HepG2 (cell line): ENCODE data around the gene CRYZL1. TPM values are rescaled to one million over a fixed set of nuclear protein-coding genes. Genes with fewer than 3 reads are reported as not detected.
A peak's percentile ranks its signal among the peaks of the same experiment; 100 is the strongest.

Experiments used
- ISL2 ChIP-seq: sonication (generic); formaldehyde crosslinking; IDR thresholded peaks from 2 replicates; pipeline ENCODE4 v1.5.0; 2020; ENCODE audit warnings: missing genetic modification reagents
- KDM1A ChIP-seq: IDR thresholded peaks from 2 replicates; pipeline ENCODE4 v1.6.1; 2016; ENCODE audit warnings: missing compliant biosample characterization
- KDM2A ChIP-seq: sonication (generic); formaldehyde crosslinking; IDR thresholded peaks from 2 replicates; pipeline ENCODE4 v1.4.0; 2020; ENCODE audit warnings: low read depth, missing genetic modification reagents, borderline replicate concordance
- KDM5B ChIP-seq: sonication (generic); formaldehyde crosslinking; IDR thresholded peaks from 2 replicates; pipeline ENCODE4 v1.4.0; 2020; ENCODE audit warnings: missing genetic modification reagents, mild to moderate bottlenecking, borderline replicate concordance
- KMT2A ChIP-seq: sonication (generic); formaldehyde crosslinking; IDR thresholded peaks from 2 replicates; pipeline ENCODE4 v1.4.0; 2020; ENCODE audit warnings: missing genetic modification reagents
- MEIS1 ChIP-seq: sonication (generic); formaldehyde crosslinking; IDR thresholded peaks from 2 replicates; pipeline ENCODE4 v1.9.0; 2021; ENCODE audit warnings: mild to moderate bottlenecking, missing genetic modification reagents, moderate library complexity, borderline replicate concordance
- NAIF1 ChIP-seq: sonication (generic); formaldehyde crosslinking; IDR thresholded peaks from 2 replicates; pipeline ENCODE4 v1.5.0; 2020; ENCODE audit warnings: mild to moderate bottlenecking, missing genetic modification reagents, borderline replicate concordance
- RXRA ChIP-seq: sonication (generic); formaldehyde crosslinking; IDR thresholded peaks from 2 replicates; pipeline ENCODE4 v1.5.1; 2020; ENCODE audit warnings: missing genetic modification reagents
- SAFB2 ChIP-seq: sonication (generic); formaldehyde crosslinking; IDR thresholded peaks from 2 replicates; pipeline ENCODE4 v1.5.1; 2020; ENCODE audit warnings: missing genetic modification reagents, low read depth, mild to moderate bottlenecking, borderline replicate concordance
- SIN3B ChIP-seq: fragments of 150-350 bp; IDR thresholded peaks from 2 replicates; pipeline ENCODE4 v1.6.1; 2014; ENCODE audit warnings: low read length
- SNRNP70 ChIP-seq: fragments of 200-400 bp; formaldehyde crosslinking; IDR thresholded peaks from 2 replicates; pipeline ENCODE4 v1.6.1; 2017; ENCODE audit warnings: mild to moderate bottlenecking, low read depth, low read length, moderate library complexity
- ZFX ChIP-seq: sonication (generic); formaldehyde crosslinking; IDR thresholded peaks from 2 replicates; pipeline ENCODE4 v1.4.0; 2020; ENCODE audit warnings: mild to moderate bottlenecking, low read depth, missing genetic modification reagents, moderate library complexity
- ZNF331 ChIP-seq: sonication (generic); formaldehyde crosslinking; IDR thresholded peaks from 2 replicates; pipeline ENCODE4 v1.4.0; 2020; ENCODE audit warnings: missing genetic modification reagents
- ZNF343 ChIP-seq: sonication (generic); formaldehyde crosslinking; IDR thresholded peaks from 2 replicates; pipeline ENCODE4 v1.4.0; 2020; ENCODE audit warnings: mild to moderate bottlenecking, missing genetic modification reagents
- ZNF605 ChIP-seq: sonication (generic); formaldehyde crosslinking; IDR thresholded peaks from 2 replicates; pipeline ENCODE4 v1.8.0; 2022; ENCODE audit warnings: mild to moderate bottlenecking, missing genetic modification reagents
- ZNF619 ChIP-seq: sonication (generic); formaldehyde crosslinking; IDR thresholded peaks from 2 replicates; pipeline ENCODE4 v1.4.0; 2020; ENCODE audit warnings: mild to moderate bottlenecking, missing genetic modification reagents
- ZSCAN22 ChIP-seq: sonication (generic); formaldehyde crosslinking; IDR thresholded peaks from 2 replicates; pipeline ENCODE4 v1.4.0; 2020; ENCODE audit warnings: mild to moderate bottlenecking, missing genetic modification reagents
- ZSCAN29 ChIP-seq: sonication (generic); formaldehyde crosslinking; conservative IDR thresholded peaks from 2 replicates; pipeline ENCODE4 v1.4.0; 2020; ENCODE audit warnings: mild to moderate bottlenecking, missing genetic modification reagents
- polyA plus RNA-seq, 8 experiments: library from polyadenylated mRNA; depleted of rRNA in 3 of 8; stranded (reverse) in 7 of 8; unstranded in 1 of 8; fragments of >200 nt; fragmentation: Illumina TruSeq in 4 of 8; extraction: Trizol in 4 of 8; gene quantifications; 2 replicates each; pipeline versions ENCODE4 v1.2.1 to v1.2.3, GENCODE V29; 2011 to 2016; ENCODE audit warnings: low read depth in 4 of 8, missing spikeins in 1 of 8, mixed read lengths in 1 of 8; ENCODE audit not compliant: insufficient read depth in 1 of 8
- total RNA-seq, 5 experiments: library from RNA; depleted of rRNA; stranded (reverse); fragments of >200 nt; fragmentation: Illumina TruSeq; extraction: Trizol; gene quantifications; 2 replicates each; pipeline ENCODE4 v1.2.3, GENCODE V29; 2016; ENCODE audit warnings: low read depth in 1 of 5
- TF ChIP-seq, protein P1 (sequence below): IDR thresholded peaks from 2 replicates; pipeline ENCODE4 v1.6.1; 2016; ENCODE audit warnings: low read depth, borderline replicate concordance
- TF ChIP-seq, protein P2 (sequence below): IDR thresholded peaks from 2 replicates; pipeline ENCODE4 v1.6.1; 2018; ENCODE audit warnings: missing genetic modification reagents
- TF ChIP-seq, protein P3 (sequence below), 2 experiments: sonication (generic) in 1 of 2; formaldehyde crosslinking in 1 of 2; IDR thresholded peaks; 2 replicates each; pipeline versions ENCODE4 v1.4.0 to v1.6.1; 2018 to 2020; ENCODE audit warnings: missing genetic modification reagents in 2 of 2, borderline replicate concordance in 1 of 2, low read depth in 1 of 2, mild to moderate bottlenecking in 1 of 2, missing biosample characterization in 1 of 2
- TF ChIP-seq, protein P4 (sequence below): sonication (generic); formaldehyde crosslinking; IDR thresholded peaks from 2 replicates; pipeline ENCODE4 v1.5.1; 2020; ENCODE audit warnings: missing genetic modification reagents, mild to moderate bottlenecking, borderline replicate concordance
- TF ChIP-seq, protein P5 (sequence below): sonication (generic); formaldehyde crosslinking; IDR thresholded peaks from 2 replicates; pipeline ENCODE4 v1.8.1; 2022; ENCODE audit warnings: low read depth, mild to moderate bottlenecking, missing genetic modification reagents

Gene CRYZL1
- total and polyA plus RNA-seq, 2 of the 13 experiments (the other 11 are each of a cell fraction or from before 2014, with no cell fraction given), result 20.3 to 27.7 TPM

DNA sequence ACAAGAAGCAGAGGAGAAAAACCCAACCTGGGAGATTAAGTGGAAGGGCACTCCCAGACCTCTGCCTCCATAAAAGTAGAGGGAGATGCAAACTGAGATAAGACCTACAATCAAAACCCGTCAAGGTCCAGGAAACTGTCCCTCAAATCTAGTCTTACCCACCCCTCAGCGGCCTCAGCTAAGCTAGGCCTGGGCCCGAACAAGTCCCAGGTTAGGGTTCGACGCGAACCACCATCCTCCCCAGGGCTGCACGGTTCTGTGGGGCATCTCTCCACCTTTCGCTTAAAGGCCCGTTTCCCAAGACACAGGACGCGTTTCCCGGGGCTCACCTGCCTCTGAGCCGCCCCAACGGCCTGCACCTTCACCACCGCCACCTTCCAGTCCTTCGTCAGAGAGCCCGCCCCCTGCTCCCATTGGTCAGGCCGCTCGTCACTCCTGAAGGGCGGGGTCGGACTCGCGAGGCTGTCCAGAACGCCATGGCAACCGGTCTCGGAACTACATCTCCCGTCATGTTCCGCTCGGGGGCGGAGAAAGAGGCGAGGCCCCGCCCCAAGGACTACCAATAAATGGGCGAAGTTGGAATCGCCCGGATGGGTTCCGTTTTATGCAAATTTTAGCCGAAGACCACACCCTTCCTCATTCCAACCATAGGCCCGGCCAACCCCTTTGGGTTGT is at the start of gene CRYZL1 (continued):
- TF ChIP-seq ZSCAN22 (CRISPR knock-in tag), result no peak
- TF ChIP-seq NAIF1 (CRISPR knock-in tag), result no peak
- TF ChIP-seq ISL2 (CRISPR knock-in tag), result 0 out of 2 replicates have a peak, but pooled peaks have one; percentile 10
- peak; percentile 27; the same call in 1 of the 2 replicates for TF ChIP-seq RXRA
- TF ChIP-seq ZNF619 (CRISPR knock-in tag), result no peak
- TF ChIP-seq KMT2A, result peak; percentile 87; the same call in 1 of the 2 replicates
- TF ChIP-seq KDM1A (CRISPR knock-in tag), result no peak
- TF ChIP-seq, protein P1, sequence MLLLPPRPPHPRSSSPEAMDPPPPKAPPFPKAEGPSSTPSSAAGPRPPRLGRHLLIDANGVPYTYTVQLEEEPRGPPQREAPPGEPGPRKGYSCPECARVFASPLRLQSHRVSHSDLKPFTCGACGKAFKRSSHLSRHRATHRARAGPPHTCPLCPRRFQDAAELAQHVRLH (CRISPR knock-in tag), result 0 out of 2 replicates have a peak, but pooled peaks have one; percentile 30
- TF ChIP-seq, protein P2, sequence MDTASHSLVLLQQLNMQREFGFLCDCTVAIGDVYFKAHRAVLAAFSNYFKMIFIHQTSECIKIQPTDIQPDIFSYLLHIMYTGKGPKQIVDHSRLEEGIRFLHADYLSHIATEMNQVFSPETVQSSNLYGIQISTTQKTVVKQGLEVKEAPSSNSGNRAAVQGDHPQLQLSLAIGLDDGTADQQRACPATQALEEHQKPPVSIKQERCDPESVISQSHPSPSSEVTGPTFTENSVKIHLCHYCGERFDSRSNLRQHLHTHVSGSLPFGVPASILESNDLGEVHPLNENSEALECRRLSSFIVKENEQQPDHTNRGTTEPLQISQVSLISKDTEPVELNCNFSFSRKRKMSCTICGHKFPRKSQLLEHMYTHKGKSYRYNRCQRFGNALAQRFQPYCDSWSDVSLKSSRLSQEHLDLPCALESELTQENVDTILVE, result peak; percentile 21; the same call in 1 of the 2 replicates
- TF ChIP-seq ZNF605, result peak; percentile 76
- TF ChIP-seq SIN3B, result no peak; the same call in 1 of the 2 replicates
- peak; percentile 99 for TF ChIP-seq ZFX (CRISPR knock-in tag)
- peak; percentile 82 for TF ChIP-seq KDM5B
- TF ChIP-seq MEIS1 (CRISPR knock-in tag), result 0 out of 2 replicates have a peak, but pooled peaks have one; percentile 59
- TF ChIP-seq SNRNP70, result no peak
- TF ChIP-seq, protein P3, sequence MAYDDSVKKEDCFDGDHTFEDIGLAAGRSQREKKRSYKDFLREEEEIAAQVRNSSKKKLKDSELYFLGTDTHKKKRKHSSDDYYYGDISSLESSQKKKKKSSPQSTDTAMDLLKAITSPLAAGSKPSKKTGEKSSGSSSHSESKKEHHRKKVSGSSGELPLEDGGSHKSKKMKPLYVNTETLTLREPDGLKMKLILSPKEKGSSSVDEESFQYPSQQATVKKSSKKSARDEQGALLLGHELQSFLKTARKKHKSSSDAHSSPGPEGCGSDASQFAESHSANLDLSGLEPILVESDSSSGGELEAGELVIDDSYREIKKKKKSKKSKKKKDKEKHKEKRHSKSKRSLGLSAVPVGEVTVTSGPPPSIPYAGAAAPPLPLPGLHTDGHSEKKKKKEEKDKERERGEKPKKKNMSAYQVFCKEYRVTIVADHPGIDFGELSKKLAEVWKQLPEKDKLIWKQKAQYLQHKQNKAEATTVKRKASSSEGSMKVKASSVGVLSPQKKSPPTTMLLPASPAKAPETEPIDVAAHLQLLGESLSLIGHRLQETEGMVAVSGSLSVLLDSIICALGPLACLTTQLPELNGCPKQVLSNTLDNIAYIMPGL (CRISPR knock-in tag; IDR thresholded peaks at IDR 0.05; ENCODE audit: borderline replicate concordance in 1 of 2, low read depth in 1 of 2), result peak; percentile 3 to 51; a peak in 1 of 4 replicates
- peak; percentile 63 for TF ChIP-seq ZNF331 (CRISPR knock-in tag)
- no peak for TF ChIP-seq ZNF343 (CRISPR knock-in tag)
- TF ChIP-seq KDM2A (CRISPR knock-in tag), result peak; percentile 37; the same call in 1 of the 2 replicates
- TF ChIP-seq, protein P4, sequence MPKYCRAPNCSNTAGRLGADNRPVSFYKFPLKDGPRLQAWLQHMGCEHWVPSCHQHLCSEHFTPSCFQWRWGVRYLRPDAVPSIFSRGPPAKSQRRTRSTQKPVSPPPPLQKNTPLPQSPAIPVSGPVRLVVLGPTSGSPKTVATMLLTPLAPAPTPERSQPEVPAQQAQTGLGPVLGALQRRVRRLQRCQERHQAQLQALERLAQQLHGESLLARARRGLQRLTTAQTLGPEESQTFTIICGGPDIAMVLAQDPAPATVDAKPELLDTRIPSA, result no peak
- TF ChIP-seq, protein P5, sequence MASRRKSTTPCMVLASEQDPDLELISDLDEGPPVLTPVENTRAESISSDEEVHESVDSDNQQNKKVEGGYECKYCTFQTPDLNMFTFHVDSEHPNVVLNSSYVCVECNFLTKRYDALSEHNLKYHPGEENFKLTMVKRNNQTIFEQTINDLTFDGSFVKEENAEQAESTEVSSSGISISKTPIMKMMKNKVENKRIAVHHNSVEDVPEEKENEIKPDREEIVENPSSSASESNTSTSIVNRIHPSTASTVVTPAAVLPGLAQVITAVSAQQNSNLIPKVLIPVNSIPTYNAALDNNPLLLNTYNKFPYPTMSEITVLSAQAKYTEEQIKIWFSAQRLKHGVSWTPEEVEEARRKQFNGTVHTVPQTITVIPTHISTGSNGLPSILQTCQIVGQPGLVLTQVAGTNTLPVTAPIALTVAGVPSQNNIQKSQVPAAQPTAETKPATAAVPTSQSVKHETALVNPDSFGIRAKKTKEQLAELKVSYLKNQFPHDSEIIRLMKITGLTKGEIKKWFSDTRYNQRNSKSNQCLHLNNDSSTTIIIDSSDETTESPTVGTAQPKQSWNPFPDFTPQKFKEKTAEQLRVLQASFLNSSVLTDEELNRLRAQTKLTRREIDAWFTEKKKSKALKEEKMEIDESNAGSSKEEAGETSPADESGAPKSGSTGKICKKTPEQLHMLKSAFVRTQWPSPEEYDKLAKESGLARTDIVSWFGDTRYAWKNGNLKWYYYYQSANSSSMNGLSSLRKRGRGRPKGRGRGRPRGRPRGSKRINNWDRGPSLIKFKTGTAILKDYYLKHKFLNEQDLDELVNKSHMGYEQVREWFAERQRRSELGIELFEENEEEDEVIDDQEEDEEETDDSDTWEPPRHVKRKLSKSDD, result 0 out of 2 replicates have a peak, but pooled peaks have one; percentile 72
- no peak for TF ChIP-seq ZSCAN29 (CRISPR knock-in tag)
- TF ChIP-seq SAFB2 (CRISPR knock-in tag), result peak; percentile 26; the same call in 1 of the 2 replicates
